HG03442 (cell line): ENCODE measurements around the gene LZTR1.
A peak's percentile ranks its signal among the peaks of the same experiment; 100 is the strongest.
"Not testable (repeated sequence)": the region's sequence is repeated elsewhere in the genome, so short reads cannot be mapped to it uniquely, and the experiment has no call there.

Source experiments
- ATAC-seq: cut with Tn5 transposase; IDR thresholded peaks from one replicate; pipeline ENCODE4 v1.9.1; 2021; ENCODE audit warnings: mild to moderate bottlenecking, moderate library complexity; ENCODE audit not compliant: unreplicated experiment

Gene LZTR1

DNA sequence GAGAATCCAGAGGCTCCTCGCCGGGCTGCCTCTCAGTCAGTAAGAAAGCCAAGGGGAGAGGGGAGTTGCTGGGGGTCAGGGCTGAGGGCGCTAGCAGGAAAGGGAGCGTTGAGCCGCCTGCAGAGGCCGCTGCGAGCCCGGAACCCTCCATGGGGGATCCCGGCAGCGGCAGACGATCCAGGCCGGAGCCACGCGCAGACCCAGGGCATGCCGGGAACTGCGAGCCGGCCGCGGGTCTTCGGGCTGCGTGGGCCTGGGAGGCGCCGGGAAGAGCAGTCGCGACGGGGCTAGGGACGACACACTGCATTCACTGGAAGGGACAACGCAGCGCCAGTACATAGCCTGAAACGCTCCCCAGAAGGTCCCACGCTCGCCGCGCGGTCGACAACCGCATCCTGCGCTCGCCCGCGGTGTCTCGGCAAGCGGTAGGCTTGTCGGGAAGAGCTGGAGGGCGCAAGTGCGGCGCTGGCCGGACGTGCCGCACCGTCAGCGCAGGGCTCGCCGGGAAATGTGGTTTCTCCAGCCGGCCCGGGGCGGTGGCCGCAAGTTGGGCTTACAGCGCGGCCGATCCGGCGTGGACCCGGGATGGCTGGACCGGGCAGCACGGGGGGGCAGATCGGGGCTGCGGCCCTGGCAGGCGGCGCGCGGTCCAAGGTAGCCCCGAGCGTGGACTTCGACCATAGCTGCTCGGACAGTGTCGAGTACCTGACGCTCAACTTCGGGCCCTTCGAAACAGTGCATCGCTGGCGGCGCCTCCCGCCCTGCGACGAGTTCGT is at the start of gene LZTR1:
Gene LZTR1, plus strand, starts transcription at position 511 of the 776 bp plus-strand sequence. Its CDS starts 75 bp downstream, at position 586.
- peak; percentile 74 for ATAC-seq

DNA sequence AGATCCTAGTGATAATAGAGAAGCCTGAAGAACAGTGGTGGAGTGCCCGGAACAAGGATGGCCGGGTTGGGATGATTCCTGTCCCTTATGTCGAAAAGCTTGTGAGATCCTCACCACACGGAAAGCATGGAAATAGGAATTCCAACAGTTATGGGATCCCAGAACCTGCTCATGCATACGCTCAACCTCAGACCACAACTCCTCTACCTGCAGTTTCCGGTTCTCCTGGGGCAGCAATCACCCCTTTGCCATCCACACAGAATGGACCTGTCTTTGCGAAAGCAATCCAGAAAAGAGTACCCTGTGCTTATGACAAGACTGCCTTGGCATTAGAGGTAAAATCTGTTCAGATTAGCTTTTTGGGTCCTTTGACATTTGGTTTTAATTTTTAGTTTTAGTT is 48.2 kb upstream of the LZTR1 start:
- no peak for ATAC-seq

DNA sequence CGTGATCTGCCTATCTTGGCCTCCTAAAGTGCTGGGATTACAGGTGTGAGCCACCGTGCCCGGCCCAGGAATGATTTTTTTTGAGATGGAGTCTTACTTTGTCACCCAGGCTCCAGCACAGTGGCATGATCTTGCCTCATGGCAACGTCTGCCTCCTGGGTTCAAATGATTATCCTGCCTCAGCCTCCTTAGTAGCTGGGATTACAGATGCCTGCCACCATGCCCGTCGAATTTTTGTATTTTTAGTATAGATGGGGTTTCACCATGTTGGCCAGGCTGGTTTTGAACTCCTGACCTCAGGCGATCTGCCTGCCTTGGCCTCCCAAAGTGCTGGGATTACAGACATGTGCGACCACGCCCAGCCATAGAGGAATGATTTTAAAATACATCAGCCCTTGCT is 47.0 kb upstream of the LZTR1 start:
- ATAC-seq = not testable (repeated sequence)

- not testable (repeated sequence) for ATAC-seq
These were observed 46.1 kb upstream of the LZTR1 start for GRCh38 chr22:20935780-20936539.

DNA sequence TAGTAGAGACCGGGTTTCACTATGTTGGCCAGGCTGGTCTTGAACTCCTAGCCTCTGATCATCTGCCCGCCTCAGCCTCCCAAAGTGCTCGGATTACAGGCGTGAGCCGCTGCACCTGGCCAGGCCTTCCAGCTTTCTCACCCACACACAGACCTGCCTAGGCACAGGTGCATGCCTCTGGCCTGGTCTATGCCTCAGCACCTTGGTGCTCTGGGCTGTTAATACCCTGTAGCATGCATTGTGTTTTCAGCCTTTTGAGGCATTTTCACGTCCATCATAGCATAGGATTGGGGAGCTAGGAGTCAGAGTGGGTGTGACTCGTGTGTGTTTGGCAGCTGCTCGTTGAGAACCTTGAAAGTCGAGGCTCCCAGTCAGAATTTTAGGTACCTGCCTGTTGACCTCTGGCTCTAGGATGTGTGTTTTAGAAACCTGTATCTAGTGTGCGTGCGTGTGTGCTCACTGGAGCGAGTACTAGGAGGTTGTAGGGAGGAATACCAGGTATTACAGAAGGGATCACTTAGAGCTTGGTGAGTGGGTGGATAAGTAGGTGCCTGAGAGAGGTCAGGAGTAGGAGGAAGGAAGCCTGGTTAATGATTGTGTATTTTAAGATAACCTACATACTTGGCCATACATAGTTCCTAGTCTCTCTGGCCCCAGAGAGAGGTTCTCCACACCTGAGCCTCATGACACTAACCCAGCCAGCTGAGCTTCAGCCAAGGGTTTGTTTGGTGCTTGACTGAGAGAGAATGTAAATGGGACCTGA is 44.9 kb upstream of the LZTR1 start:
- no peak for ATAC-seq

DNA sequence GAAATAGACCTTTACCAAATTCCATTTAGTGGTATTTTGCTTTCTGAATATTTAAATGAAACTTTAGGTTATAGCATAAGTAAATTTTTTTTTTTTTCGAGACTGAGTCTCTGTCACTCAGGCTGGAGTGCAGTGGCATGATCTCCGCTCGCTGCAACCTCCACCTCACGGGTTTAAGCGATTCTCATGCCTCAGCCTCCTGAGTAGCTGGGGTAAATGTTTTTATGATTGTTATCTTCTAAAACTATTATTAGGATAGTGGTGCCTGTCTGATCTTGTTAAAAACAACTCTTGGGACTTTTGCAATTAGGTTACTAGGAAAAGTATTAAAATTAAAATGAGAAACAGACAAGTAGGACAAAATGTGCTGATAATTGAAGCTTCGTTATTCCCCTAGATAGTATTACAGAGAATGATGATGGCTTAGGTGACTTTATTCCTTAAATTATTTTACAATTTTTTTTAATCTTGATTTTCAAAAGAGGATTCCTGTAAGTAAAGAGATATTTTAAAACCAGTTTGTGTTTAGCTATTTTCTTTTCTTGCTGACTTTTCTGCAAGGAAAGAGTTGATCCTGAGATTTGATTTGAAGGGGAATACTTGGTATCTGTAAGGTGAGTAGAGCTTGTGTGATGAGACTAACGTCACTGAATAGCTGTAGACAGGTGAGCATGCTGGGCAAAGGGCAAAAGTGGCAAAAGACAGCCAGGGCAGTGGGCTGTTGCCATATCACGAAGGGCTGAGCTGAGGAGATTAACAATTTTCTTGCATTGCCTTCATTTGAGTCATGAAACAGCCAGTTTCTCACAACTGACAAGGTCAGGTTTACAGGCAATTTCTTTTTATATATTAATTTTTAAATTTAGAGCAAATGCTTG is 44.1 kb upstream of the LZTR1 start:
- no peak for ATAC-seq

DNA sequence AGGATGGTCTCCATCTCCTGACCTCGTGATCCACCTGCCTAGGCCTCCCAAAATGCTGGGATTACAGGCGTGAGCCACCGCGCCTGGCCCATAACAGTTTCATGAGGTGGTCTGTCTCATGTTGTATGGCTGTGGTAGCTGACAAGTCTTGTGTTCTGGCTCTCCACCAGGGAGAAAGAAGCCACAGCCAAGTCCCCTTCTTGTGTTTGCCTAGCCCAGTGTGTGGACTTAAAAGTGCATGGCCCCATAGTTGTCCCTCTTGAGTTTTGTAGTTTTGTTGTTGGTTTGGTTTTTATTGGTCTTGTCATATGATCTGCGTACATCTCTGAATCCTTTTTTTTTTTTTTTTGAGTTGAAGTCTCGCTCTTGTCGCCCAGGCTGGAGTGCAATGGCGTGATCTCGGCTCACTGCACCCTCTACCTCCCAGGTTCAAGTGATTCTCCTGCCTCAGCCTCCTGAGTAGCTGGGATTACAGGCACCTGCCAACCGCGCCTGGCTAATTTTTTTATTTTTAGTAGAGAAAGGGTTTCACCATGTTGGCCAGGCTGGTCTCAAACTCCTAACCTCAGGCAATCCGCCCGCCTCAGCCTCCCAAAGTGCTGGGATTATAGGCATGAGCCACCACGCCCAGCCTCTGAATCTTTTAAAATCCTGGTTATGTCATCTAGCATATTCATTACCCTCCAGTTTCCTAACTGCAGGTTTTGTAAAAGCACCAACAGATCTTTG is 42.5 kb upstream of the LZTR1 start:
- not testable (repeated sequence) for ATAC-seq

GRCh38 chr22:20940186-20940651 is 41.9 kb upstream of the LZTR1 start:
- ATAC-seq = no peak

DNA sequence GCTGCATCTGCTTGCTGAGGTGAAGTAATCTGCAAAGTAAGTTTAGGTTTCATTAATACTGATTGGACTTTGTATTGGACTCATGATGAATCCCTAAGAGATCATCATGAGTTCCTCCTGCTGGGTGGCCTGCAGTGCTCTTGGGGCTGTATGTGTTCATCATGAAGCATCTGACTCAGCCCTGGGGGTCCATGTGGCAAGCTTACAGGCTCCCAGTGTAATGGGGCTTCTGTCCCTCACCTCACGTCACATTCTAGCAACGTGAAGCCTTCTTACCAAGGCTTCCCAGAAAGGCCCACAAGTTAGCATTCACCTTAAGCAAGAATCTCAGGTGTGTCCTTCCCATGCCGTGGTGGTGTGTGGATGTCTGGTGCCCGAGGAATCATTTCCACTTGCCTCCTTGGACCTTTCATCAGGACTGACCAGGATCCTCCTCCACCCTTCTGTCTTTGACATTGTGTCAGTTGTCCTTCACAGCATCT is 41.2 kb upstream of the LZTR1 start:
- ATAC-seq = no peak

GRCh38 chr22:20942203-20942902 is 39.7 kb upstream of the LZTR1 start:
- ATAC-seq = not testable (repeated sequence)

GRCh38 chr22:20943104-20943933 is 38.8 kb upstream of the LZTR1 start:
- no peak for ATAC-seq

DNA sequence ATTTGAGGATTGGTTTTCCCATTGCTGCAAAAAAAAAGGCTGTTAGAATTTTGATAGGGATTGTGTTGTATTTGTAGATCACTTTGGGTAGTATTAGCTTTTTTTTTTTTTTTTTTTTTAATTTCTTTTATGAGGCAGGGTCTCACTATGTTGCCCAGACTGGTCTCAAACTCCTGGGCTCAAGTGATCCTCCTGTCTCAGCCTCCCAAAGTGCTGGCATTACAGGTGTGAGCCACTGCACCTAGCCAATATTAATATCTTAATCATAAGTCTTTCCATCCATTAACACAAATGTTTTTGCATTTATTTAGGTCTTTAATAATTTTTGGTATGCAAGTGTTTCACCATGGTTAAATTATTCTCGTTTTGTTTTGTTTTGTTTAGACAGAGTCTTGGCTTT is 38.1 kb upstream of the LZTR1 start:
- no peak for ATAC-seq

- ATAC-seq = no peak
These were observed 36.5 kb upstream of the LZTR1 start for GRCh38 chr22:20945578-20945934.

- ATAC-seq = no peak
These were observed 35.8 kb upstream of the LZTR1 start for GRCh38 chr22:20946080-20946986.

DNA sequence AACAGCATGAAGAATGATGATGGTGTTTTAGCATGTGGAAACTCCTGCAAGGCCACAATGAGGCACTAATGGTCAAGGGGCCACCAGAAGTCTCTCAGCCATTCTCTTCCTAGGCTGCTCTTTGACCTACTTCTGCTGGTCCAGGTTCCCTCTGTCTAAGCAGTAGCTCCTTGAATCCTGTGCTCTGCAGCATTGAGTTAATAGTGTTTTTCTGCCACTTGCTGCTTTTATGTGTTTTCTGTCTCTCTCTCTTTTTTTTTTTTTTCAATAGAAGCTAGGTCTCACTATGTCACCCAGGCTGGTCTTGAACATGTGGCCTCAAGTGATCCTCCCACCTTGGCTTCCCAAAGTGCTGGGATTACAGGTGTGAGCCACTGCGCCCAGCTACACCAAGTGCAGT is 35.1 kb upstream of the LZTR1 start:
- ATAC-seq = no peak

DNA sequence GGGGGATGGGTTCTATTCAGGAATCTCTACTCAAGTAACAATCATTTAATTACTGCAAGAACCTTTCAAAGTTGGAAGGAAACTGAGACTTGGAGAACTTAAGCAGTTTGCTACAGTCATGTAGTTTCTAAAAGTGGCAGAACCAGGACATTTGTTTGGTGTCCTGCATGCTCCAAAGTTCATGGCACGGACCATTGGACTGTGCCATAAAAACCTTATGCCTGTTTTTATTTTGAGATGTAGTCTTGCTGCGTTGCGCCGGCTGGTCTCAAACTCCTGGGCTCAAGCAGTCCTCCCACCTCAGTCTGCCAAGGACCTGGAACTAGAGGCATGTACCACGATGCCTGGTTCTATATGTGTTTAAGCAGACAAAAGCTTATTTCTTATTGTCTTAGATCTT is 33.6 kb upstream of the LZTR1 start:
- no peak for ATAC-seq

DNA sequence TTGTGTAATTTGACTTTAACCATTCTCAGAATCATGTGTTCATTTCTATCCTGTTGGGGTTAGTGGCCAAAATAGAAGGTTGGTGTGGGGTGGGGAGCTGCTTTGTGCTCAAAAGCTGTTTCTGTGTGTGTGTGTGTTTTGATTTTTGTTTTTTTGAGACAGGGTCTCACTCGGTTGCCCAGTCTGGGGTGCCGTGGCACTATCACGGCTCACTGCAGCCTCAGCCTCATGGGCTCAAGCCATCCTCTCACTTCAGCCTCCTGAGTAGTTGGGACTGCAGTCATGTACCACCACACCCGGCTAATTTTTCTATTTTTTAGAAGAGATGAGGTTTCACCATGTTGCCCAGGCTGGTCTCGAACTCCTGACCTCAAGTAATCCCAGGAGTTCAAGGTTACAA is 33.1 kb upstream of the LZTR1 start:
- no peak for ATAC-seq
